ENCODE measurements around the gene CDK5RAP1.
A peak's percentile ranks its signal among the peaks of the same experiment; 100 is the strongest.
"Not testable (repeated sequence)": the region's sequence is repeated elsewhere in the genome, so short reads cannot be mapped to it uniquely, and the experiment has no call there.

Gene CDK5RAP1

DNA sequence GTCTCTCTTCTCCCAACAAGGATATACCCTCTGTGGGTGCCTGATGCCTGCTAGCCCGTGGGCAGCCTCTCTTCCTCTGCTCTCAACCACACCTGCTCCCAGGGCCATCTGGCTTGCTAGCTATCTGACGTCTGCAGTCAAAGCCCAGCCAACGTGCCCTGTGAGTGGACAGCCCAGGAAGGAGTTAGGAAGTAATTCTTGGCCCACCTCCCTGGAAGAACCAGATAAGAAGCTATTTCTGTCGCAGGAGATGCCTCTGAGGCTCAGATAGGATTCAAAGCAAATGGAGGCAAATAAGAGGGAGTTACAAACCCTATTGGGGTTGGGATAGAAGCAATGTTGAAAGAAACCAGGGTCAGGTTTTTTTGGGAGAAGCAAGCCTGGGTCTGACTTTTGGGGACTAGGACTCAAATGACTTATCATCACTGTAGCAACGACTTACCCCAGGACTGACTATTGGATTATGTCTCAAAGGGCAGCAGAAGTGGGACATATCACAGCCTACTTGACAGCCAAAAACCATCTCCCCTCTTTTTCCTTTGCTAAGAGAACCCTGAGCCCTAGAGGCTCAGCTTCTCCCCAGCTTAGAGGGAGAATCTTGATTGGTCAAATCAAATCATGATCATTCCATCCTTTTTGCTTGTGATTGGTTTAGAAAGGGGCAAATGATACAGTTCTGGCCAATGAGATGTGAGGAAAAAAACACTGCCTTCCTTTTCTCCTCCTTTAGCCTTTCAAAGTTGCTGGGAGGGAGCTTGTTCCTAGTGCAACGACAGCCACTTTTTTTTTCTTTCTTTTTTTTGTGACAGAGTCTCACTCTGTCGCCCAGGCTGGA, 18.0 kb upstream of the CDK5RAP1 start:
- DNase-seq (ENCODE audit: low spot score) = no peak

DNA sequence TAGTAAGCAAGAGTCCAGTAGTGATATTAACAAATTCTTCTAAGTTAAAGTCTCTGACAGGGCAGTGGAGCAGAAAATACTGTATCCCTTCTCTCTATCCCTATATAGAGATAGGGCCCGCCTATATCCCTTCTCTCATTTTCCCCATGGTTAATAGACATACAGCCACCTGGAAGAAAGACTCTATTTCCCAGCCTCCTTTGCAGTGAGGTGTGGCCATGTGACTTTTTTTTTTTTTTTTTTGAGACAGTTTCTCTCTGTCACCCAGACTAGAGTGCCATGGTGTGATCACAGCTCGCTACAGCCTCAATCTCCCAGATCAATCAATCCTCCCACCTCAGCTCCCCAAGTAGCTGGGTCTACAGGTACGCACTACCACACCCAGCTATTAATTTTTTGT, 16.7 kb upstream of the CDK5RAP1 start:
- no peak for DNase-seq (ENCODE audit: low spot score)

DNA sequence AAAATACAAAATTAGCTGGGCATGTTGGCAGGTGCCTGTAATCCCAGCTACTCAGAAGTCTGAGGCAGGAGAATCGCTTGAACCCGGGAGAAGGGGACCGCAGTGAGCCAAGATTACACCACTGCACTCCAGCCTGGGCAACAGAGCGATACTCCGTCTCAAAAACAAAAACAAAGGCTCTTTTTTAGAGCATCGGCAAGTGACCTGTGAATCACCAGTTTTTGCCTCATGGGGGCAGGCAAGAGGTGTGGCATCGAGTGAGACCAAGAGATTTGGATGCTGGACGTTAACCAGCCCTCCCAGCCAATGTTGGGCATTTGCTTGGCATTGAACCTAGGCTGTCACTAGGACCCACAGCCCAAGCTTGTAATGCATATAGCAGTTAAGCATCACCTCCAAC, 14.6 kb upstream of the CDK5RAP1 start:
- peak; percentile 57 for DNase-seq (ENCODE audit: low spot score)

- DNase-seq (ENCODE audit: low spot score) = no peak
Observed at GRCh38 chr20:33412484-33412838, 11.1 kb upstream of the CDK5RAP1 start.

DNA sequence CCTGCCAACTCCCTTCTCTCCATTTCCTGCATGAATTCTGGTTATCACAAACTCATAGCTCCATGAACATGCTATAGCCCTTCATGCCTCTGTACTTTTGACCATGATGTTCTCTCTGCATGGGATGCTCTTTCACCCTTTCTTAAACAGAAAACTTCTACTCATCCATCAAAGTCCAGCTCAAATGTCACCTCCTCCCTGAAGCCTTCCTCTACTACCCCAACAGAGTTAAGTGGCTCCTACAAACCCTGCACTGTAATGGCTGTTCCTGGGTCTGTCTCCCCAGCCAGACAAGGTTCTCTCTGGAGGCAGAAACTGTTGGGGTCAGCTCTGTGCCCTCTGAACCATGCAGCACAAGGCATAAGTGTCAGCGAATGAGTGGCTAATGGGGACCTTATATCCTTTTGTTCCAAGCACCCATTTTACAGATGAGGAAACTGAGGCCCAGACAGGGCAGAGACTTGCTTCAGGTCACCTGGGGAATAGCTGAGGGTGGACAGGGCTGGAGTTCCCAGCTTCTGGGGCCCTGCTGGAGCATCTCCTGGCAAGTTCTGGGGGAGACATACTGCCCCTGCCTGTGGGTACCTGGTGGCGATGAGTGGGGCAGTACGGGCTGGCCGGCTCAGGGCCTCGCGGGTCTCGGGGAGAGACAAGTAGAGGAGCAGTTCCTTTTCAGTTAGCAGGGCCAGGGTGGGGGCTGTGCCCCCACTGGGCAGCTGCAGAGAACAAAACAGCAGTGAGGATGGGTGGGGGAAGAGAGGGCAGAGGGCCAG, 10.6 kb upstream of the CDK5RAP1 start:
- no peak for DNase-seq (ENCODE audit: low spot score)

- no peak for DNase-seq (ENCODE audit: low spot score)
Observed at GRCh38 chr20:33411242-33411641, 9.9 kb upstream of the CDK5RAP1 start.

DNA sequence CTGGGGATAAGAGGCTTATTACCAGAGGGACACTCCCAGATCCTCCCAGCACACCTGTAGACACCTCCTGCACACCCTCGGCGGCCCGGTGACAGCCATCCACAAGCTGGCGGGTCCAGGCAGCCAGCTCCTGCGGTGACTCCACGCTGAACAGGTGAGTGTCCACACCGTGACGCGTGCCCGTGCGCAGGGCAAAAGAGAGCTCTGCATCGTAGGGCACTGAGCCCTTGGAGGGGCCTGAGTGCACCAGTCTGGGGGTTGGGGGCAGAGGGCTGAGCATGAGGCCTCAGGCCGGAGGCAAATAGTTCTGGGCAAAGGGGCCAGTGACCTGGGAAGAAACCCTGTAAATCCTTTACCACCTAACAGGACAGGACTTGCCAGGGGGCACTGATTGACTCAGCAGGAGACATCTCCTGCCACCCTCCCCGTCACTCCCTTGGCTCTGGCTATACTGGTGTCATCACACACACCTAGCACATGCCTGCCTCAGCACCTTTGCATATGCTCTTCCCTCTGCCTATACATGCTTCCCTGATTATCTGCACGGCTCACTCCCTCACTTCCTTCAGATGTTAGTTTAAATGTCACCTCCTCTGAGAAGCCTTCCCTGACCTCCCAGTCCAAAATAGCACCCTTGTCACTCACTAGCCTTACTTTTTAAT, 8.9 kb upstream of the CDK5RAP1 start:
- DNase-seq (ENCODE audit: low spot score) = no peak

DNA sequence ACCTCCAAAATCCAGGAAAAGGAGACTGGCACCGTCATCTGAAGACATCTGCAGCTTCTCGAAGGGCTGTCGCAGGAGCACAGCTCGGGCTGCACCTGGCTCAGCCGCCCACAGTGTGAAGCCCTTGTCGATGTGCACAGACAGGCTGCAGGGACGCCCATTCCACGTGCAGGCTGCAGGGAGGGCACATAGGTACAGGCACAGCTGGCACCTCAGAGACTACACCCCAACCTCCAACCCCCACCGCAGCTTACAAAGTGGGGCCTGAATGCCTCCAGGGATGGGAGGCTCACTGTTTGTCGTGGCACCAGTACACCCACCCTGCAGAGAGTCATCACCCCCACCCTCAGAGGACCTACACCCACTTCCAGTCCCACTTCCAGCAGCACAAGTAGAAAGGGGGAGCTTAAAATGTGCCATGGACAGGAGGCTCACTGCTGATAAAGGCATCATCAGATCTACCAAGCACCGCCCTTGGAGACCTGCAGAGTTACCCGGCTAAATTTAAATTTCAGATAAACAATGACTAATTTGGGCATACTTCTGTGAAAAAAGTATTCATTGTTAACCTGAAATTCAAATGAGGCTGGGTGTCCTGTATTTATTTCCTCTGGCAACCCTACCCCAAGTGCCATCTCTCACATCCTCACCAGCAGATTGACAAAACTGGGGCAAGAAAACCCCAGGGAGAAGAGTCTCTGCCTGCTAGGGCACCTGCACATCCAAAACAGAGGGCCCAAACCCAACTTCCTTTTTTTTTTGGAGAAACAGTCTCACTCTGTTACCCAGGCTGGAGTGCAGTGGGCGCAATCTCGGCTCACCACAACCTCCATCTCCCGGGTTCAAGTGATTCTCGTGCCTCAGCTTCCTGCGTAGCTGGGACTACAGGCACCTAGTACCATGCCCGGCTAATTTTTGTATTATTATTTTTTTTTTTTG, 7.7 kb upstream of the CDK5RAP1 start:
- DNase-seq (ENCODE audit: low spot score) = peak; percentile 89

DNA sequence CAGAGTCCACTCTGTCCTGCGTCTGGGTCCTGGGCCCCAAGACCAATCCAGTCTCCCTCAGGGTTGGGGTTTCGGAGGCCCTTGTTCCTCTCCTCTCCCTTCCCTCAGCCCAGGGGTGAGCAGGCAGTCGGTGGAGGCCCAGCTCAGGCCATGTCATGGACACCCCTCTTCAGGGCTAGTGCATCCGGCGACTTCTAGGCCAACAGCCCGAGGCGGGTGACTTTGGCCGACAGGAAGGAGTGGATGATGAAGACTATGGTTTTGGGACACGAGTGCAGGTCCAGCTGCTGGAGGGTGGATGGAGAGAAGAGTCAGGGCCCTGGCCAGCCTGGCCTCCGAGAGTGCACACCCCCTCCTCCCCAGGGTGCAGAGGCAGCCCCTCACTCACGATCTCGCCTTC, 7.0 kb upstream of the CDK5RAP1 start:
- no peak for DNase-seq (ENCODE audit: low spot score)

DNA sequence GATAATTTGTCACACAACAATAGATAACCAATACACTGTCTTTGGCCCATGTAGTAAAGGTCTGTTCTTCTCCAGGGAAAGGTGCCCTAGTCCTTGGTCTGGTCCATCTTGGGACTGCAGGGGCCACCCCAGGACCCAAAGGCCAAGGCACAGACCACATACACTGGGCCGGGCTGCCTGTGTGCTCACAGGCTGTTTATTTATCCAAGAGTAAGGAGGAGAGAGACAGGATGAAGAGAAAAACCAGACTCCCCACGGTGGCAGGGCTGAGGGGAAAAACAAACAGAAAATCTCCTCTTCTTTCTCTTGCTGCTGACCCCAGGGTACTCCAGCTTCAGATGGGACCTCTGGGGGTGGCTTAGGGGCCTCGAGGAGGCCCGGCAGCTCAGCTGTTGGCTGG, 6.5 kb upstream of the CDK5RAP1 start:
- no peak for DNase-seq (ENCODE audit: low spot score)

- DNase-seq (ENCODE audit: low spot score) = no peak
Observed at GRCh38 chr20:33407251-33407650, 5.9 kb upstream of the CDK5RAP1 start.

DNA sequence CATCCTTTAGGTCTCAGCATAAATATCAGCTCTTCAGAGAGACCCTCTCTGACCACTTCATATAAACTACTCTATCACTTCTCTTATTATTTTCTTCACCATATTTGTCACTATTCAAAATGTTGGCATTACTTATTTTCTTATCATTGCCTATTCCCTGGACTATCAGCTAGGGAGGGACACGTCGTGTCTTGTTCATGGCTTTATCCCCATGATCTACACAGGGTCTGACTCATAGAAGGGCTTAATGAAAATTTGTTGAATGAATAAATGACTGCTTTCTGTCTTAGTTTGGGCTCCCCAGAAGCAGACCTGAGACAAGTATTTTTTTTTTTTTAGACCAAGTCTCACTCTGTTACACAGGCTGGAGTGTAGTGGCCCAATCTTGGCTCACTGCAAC, 3.0 kb upstream of the CDK5RAP1 start:
- no peak for DNase-seq (ENCODE audit: low spot score)

- DNase-seq (ENCODE audit: low spot score) = peak; percentile 41
Observed at GRCh38 chr20:33401921-33402369, 626 bp upstream of the CDK5RAP1 start.

GRCh38 chr20:33400812-33401183, 521 bp downstream of the CDK5RAP1 start:
- peak; percentile 55 for DNase-seq (ENCODE audit: low spot score)

DNA sequence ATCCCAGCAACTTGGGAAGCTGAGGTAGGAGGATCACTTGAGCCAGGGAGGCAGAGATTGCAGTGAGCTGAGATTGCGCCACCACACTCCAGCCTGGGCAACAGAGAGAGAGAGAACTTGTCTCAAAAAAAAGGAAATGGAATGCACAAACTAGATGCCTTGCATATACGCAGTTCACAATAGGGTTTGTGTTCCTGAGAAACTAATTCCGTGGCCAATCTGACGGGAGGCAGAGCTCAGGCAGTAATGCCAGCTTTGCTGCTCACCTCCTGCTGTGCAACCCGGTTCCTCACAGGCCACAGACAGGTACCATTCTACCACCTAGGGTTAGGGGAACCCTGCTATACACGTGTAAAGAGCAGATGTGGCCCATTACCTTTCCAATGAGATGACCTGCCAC, 1.4 kb downstream of the CDK5RAP1 start:
- no peak for DNase-seq (ENCODE audit: low spot score)

DNA sequence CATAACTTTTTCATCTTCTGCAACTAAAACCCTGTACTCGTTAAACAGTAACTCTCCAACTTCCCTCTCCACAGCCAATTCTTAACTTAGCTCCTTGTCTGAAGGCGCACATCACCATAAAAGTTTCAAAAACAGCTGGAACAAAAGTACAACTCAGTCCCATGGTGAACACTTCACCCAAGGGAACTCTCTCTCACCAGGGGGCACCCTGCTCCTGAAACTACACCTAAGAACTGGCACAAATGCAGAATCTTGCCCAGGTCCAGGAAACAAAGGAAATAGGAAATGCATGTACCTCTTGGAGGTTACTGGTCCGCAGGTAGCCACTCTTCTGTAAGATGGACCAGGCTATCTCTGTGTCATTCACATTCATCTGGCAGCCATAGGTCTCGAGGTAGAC, 6.6 kb downstream of the CDK5RAP1 start:
- DNase-seq (ENCODE audit: low spot score) = no peak

GRCh38 chr20:33393609-33394008, 7.7 kb downstream of the CDK5RAP1 start:
- DNase-seq (ENCODE audit: low spot score) = no peak

GRCh38 chr20:33391722-33392415, 9.4 kb downstream of the CDK5RAP1 start:
- DNase-seq (ENCODE audit: low spot score) = no peak

DNA sequence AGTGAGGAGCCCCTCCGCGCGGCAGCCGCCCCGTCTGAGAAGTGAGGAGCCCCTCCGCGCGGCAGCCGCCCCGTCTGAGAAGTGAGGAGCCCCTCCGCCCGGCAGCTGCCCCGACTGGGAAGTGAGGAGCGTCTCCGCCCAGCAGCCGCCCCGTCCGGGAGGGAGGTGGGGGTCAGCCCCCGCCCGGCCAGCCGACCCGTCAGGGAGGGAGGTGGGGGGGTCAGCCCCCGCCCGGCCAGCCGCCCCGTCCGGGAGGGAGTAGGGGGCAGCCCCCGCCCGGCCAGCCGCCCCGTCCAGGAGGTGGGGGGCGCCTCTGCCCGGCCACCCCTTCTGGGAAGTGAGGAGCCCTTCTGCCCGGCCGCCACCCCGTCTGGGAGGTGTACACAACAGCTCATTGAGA, 12.0 kb downstream of the CDK5RAP1 start:
- not testable (repeated sequence) for DNase-seq (ENCODE audit: low spot score)

DNA sequence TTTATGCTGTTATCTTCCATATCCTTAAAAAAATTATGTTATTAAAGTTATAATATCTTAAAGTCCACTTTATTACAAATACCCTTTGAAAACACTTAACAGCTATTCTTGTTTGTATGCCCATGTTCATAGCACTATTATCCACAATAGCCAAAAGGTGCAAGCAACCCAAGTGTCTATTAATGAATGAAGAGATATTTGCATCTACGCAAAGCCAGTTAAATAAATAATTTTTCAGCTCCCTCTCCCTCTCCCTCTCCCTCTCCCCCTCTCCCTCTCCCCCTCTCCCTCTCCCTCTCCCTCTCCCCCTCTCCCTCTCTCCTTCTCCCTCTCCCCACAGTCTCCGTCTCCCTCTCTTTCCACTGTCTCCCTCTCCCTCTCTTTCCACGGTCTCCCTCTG, 13.1 kb downstream of the CDK5RAP1 start:
- no peak for DNase-seq (ENCODE audit: low spot score)

GRCh38 chr20:33387177-33387576, 14.1 kb downstream of the CDK5RAP1 start:
- no peak for DNase-seq (ENCODE audit: low spot score)
